ENCODE results near the gene TEAD3.

TEAD3 gene

GRCh38 chr6:35499372-35499771 is 2.5 kb upstream of the TEAD3 start:
- H3K27me3 ChIP-seq (ENCODE audit: control insufficient read depth in 1 of 2, insufficient read depth in 2 of 2, low read length in 2 of 2) = peaks cover 8 to 10% of the 10 kb centered on the region in 2 donors
- no peak overlapping the region for H3K4me3 ChIP-seq (ENCODE audit: low read length in 2 of 2)
- no peaks in the 10 kb centered on the region for H3K36me3 ChIP-seq (ENCODE audit: control insufficient read depth in 2 of 2, insufficient read depth in 2 of 2, low read length in 2 of 2)
- H3K9me3 ChIP-seq (ENCODE audit: control insufficient read depth in 2 of 2, low read length in 2 of 2) = no peaks in the 10 kb centered on the region
- no peak overlapping the region for H3K9ac ChIP-seq (ENCODE audit: low read length in 2 of 2)
- H3K27ac ChIP-seq (ENCODE audit: low read length) = no peak overlapping the region
- peaks cover 30% of the 10 kb centered on the region for H3K4me1 ChIP-seq (ENCODE audit: control insufficient read depth, insufficient read depth, low read length)

GRCh38 chr6:35498422-35499067 is 1.7 kb upstream of the TEAD3 start:
- peak overlapping the region; percentile 13 to 90 for H3K9ac ChIP-seq (ENCODE audit: low read length in 2 of 2)
- peaks cover 0 to 3% of the 10 kb centered on the region in 2 donors for H3K36me3 ChIP-seq (ENCODE audit: control insufficient read depth in 2 of 2, insufficient read depth in 2 of 2, low read length in 2 of 2)
- H3K27me3 ChIP-seq (ENCODE audit: control insufficient read depth in 1 of 2, insufficient read depth in 2 of 2, low read length in 2 of 2) = peaks cover 4% of the 10 kb centered on the region in 2 donors
- H3K9me3 ChIP-seq (ENCODE audit: control insufficient read depth in 2 of 2, low read length in 2 of 2) = no peaks in the 10 kb centered on the region
- H3K4me3 ChIP-seq (ENCODE audit: low read length in 2 of 2) = peak overlapping the region; percentile 58 to 76
- peaks cover 38% of the 10 kb centered on the region for H3K4me1 ChIP-seq (ENCODE audit: control insufficient read depth, insufficient read depth, low read length)
- H3K27ac ChIP-seq (ENCODE audit: low read length) = peak overlapping the region; percentile 95

DNA sequence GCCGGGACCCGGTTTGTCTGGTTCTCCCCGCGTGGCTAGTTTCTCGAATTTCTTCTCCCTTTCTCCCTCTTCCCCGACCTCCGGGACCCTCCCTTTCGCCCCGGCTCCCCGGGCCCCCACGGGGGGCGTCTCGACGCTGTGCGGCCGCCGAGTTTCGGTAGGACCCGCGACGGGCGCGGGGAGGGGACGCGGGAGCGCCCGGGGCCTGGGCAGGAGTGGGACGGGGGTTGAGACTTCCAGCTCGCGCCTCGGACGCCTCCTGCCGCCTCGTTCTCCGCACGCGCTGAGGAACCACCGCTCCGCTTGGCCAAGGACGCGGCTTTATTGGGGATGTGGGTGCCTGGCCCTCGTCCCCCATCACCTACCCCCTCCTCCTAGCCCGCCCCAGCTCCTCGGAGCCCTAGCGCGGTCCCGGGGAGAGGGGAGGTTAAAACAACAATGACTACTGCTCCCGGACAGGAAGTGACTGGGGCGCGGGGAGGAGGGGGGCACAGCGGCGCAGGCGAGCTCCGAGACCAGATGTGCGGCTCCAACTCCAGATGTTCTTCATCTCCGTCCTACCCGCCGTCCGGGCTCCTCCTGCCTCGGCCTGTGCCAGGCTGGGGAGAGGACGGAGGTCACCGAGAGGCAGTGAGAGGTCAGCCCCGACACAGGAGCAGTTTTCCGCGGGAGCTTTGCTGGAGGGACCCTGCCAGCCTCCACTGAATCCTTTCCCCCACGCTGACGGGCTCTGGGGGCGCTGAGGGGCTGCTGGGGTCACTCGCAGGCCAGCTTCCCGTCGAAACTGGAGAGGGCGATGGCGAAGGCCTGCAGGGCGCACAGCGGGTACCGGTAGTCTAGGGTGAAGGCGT is 917 bp upstream of the TEAD3 start:
- H3K9ac ChIP-seq (ENCODE audit: low read length in 2 of 2) = peak overlapping the region; percentile 87 to 90
- peaks cover 0 to 5% of the 10 kb centered on the region in 2 donors for H3K36me3 ChIP-seq (ENCODE audit: control insufficient read depth in 2 of 2, insufficient read depth in 2 of 2, low read length in 2 of 2)
- peaks cover 3 to 4% of the 10 kb centered on the region in 2 donors for H3K27me3 ChIP-seq (ENCODE audit: control insufficient read depth in 1 of 2, insufficient read depth in 2 of 2, low read length in 2 of 2)
- peaks cover 45% of the 10 kb centered on the region for H3K4me1 ChIP-seq (ENCODE audit: control insufficient read depth, insufficient read depth, low read length)
- peak overlapping the region; percentile 95 for H3K27ac ChIP-seq (ENCODE audit: low read length)
- no peaks in the 10 kb centered on the region for H3K9me3 ChIP-seq (ENCODE audit: control insufficient read depth in 2 of 2, low read length in 2 of 2)
- peak overlapping the region; percentile 58 to 76 for H3K4me3 ChIP-seq (ENCODE audit: low read length in 2 of 2)

DNA sequence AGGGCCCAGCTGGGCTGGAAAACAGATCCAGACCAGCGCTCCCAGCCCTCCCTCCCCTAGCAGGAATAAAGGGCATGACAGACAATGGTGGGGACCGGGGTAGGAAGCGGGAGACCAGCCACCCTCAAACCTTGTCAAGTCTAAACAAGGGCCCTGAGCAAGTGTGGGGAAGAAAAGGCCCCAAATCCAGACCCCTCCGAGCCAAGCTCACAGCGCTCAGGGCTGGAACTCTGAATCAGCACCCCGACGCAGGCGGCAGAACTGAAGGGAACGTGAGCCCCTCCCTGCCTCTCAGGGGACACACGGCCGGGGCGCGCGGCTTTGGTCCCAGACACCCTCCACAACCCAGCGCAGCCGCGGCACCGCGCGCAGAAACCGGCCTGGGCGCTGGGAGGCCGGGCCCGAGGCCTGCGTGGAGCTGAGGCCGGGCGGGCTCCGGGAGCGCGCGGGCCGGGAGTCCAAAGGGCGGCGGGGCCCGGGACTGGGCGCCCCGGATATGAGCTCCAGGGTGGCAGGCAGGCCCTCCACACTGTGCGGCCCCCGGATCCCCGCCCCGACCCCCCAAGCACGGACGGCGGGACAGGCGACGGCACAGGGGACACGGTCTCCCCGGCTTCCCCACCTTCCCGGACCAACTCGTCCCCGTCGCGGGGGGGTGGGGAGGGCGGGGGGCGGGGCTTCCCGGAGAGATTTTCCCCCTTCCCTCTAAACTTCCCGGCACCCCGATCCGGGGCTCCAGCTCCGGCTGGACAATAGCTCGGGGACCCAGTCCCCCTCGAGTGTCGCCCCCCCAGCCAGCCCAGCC is 641 bp downstream of the TEAD3 start:
- H3K4me3 ChIP-seq (ENCODE audit: low read length in 2 of 2) = peak overlapping the region; percentile 72 to 84
- no peaks in the 10 kb centered on the region for H3K9me3 ChIP-seq (ENCODE audit: control insufficient read depth in 2 of 2, low read length in 2 of 2)
- H3K27ac ChIP-seq (ENCODE audit: low read length) = peak overlapping the region; percentile 100
- H3K9ac ChIP-seq (ENCODE audit: low read length in 2 of 2) = peak overlapping the region; percentile 94 to 97
- peaks cover 3 to 4% of the 10 kb centered on the region in 2 donors for H3K27me3 ChIP-seq (ENCODE audit: control insufficient read depth in 1 of 2, insufficient read depth in 2 of 2, low read length in 2 of 2)
- peaks cover 0 to 5% of the 10 kb centered on the region in 2 donors for H3K36me3 ChIP-seq (ENCODE audit: control insufficient read depth in 2 of 2, insufficient read depth in 2 of 2, low read length in 2 of 2)
- peaks cover 61% of the 10 kb centered on the region for H3K4me1 ChIP-seq (ENCODE audit: control insufficient read depth, insufficient read depth, low read length)

- Histone ChIP-seq H3K27me3 (ENCODE audit: control insufficient read depth in 1 of 2, insufficient read depth in 2 of 2, low read length in 2 of 2) (peaks cover 3 to 4% of the 10 kb centered on the region in 2 donors), H3K4me1 (ENCODE audit: control insufficient read depth, insufficient read depth, low read length) (peaks cover 67% of the 10 kb centered on the region), H3K36me3 (ENCODE audit: control insufficient read depth in 2 of 2, insufficient read depth in 2 of 2, low read length in 2 of 2) (peaks cover 0 to 5% of the 10 kb centered on the region in 2 donors), H3K9ac (ENCODE audit: low read length in 2 of 2) (peak overlapping the region; percentile 94 to 97), H3K27ac (ENCODE audit: low read length) (peak overlapping the region; percentile 100), H3K9me3 (ENCODE audit: control insufficient read depth in 2 of 2, low read length in 2 of 2) (no peaks in the 10 kb centered on the region), H3K4me3 (ENCODE audit: low read length in 2 of 2) (peak overlapping the region; percentile 72 to 84)
These were observed 1.4 kb downstream of the TEAD3 start for GRCh38 chr6:35495258-35496035.

- peaks cover 0 to 2% of the 10 kb centered on the region in 2 donors for H3K27me3 ChIP-seq (ENCODE audit: control insufficient read depth in 1 of 2, insufficient read depth in 2 of 2, low read length in 2 of 2)
- H3K9me3 ChIP-seq (ENCODE audit: control insufficient read depth in 2 of 2, low read length in 2 of 2) = no peaks in the 10 kb centered on the region
- H3K4me3 ChIP-seq (ENCODE audit: low read length in 2 of 2) = peak overlapping the region; percentile 72 to 84
- H3K27ac ChIP-seq (ENCODE audit: low read length) = peak overlapping the region; percentile 100
- peak overlapping the region; percentile 94 to 97 for H3K9ac ChIP-seq (ENCODE audit: low read length in 2 of 2)
- peaks cover 79% of the 10 kb centered on the region for H3K4me1 ChIP-seq (ENCODE audit: control insufficient read depth, insufficient read depth, low read length)
- peaks cover 0 to 5% of the 10 kb centered on the region in 2 donors for H3K36me3 ChIP-seq (ENCODE audit: control insufficient read depth in 2 of 2, insufficient read depth in 2 of 2, low read length in 2 of 2)
These were observed 2.7 kb downstream of the TEAD3 start for GRCh38 chr6:35494161-35494563.

DNA sequence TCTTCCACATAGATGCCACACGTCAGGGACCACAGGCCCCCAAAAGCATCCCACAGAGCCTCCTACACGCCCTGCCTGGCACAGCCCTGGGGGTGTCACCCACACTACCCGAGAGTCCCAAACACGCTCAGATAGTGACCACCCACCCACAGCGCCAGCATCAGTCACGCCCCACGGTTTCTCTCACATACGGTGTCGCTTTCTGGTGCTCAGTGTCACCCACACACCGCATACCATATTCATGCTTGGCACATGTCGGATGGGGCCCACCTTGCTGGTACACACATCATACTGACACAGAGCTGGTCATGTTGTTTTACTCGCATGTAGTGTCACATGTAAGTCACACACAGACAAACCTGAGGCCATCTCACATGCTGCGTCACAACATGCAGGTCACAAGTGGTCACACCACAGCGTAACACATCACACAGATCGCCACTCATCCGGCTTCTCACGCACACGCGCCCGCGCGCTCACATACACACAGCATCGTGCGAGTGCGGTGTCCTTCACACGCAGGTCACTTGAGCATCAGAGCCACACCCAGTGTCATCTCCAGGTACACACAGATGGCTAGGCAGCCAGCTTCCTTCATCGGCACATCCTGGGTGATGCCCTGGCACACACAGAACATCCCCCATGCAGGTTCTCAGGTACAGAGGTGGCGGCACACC is 3.4 kb downstream of the TEAD3 start:
- no peaks in the 10 kb centered on the region for H3K9me3 ChIP-seq (ENCODE audit: control insufficient read depth in 2 of 2, low read length in 2 of 2)
- peak overlapping the region; percentile 72 to 84 for H3K4me3 ChIP-seq (ENCODE audit: low read length in 2 of 2)
- no peaks in the 10 kb centered on the region for H3K27me3 ChIP-seq (ENCODE audit: control insufficient read depth in 1 of 2, insufficient read depth in 2 of 2, low read length in 2 of 2)
- peaks cover 0 to 5% of the 10 kb centered on the region in 2 donors for H3K36me3 ChIP-seq (ENCODE audit: control insufficient read depth in 2 of 2, insufficient read depth in 2 of 2, low read length in 2 of 2)
- peak overlapping the region; percentile 94 to 97 for H3K9ac ChIP-seq (ENCODE audit: low read length in 2 of 2)
- peak overlapping the region; percentile 100 for H3K27ac ChIP-seq (ENCODE audit: low read length)
- H3K4me1 ChIP-seq (ENCODE audit: control insufficient read depth, insufficient read depth, low read length) = peaks cover 82% of the 10 kb centered on the region

GRCh38 chr6:35492974-35493284 is 4.0 kb downstream of the TEAD3 start:
- Histone ChIP-seq H3K4me3 (ENCODE audit: low read length in 2 of 2) (peak overlapping the region; percentile 72 to 84), H3K9me3 (ENCODE audit: control insufficient read depth in 2 of 2, low read length in 2 of 2) (no peaks in the 10 kb centered on the region), H3K36me3 (ENCODE audit: control insufficient read depth in 2 of 2, insufficient read depth in 2 of 2, low read length in 2 of 2) (peaks cover 0 to 5% of the 10 kb centered on the region in 2 donors), H3K27me3 (ENCODE audit: control insufficient read depth in 1 of 2, insufficient read depth in 2 of 2, low read length in 2 of 2) (no peaks in the 10 kb centered on the region), H3K4me1 (ENCODE audit: control insufficient read depth, insufficient read depth, low read length) (peaks cover 82% of the 10 kb centered on the region), H3K9ac (ENCODE audit: low read length in 2 of 2) (peak overlapping the region; percentile 94 to 97), H3K27ac (ENCODE audit: low read length) (peak overlapping the region; percentile 100)

DNA sequence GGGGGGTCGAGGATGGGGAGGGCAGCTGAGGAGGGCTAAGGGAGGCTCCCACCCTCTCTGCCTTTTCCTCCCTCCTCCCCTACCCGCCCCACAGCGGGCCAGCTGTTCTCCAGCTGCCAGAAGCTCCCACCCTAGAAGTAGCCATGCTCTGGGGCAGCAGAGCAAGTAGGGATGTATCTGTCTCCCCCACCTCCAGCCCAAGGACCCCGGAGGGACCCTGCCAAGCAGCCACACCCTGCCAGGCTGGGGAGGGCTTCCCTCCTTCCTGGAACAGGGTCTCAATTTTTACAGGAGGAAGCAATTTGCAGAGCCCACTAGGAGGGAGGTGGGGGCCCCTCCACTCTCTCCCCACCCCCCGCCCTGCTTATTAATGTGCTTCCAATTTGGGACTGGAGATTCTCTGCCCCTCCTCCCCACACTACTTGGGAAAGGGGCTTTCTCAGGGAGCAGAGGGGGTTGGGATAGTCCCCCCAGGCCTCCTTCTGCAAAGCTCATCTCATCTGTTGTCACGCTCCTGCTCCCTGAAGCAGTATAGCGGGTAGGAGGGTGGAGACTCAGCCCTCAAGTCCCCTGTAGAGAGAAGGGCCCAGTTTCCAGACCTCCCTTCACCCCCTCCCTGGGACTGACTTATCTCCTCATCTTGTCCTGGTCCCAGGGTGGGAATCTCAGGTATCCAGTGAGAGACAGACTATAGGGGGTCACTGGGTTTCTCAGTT is 4.5 kb downstream of the TEAD3 start:
- H3K27ac ChIP-seq (ENCODE audit: low read length) = peak overlapping the region; percentile 100

More for the DNA sequence above, 4.5 kb downstream of the TEAD3 start:
- Histone ChIP-seq H3K9ac (ENCODE audit: low read length in 2 of 2) (peak overlapping the region; percentile 94 to 97), H3K9me3 (ENCODE audit: control insufficient read depth in 2 of 2, low read length in 2 of 2) (no peaks in the 10 kb centered on the region), H3K27me3 (ENCODE audit: control insufficient read depth in 1 of 2, insufficient read depth in 2 of 2, low read length in 2 of 2) (no peaks in the 10 kb centered on the region), H3K4me1 (ENCODE audit: control insufficient read depth, insufficient read depth, low read length) (peaks cover 83% of the 10 kb centered on the region), H3K4me3 (ENCODE audit: low read length in 2 of 2) (peak overlapping the region; percentile 72 to 84), H3K36me3 (ENCODE audit: control insufficient read depth in 2 of 2, insufficient read depth in 2 of 2, low read length in 2 of 2) (peaks cover 0 to 5% of the 10 kb centered on the region in 2 donors)

All from stomach smooth muscle (tissue), 2 donors.